K562 (cell line): Measurements from ENCODE around the gene EVC.
A peak's percentile ranks its signal among the peaks of the same experiment; 100 is the strongest.

Experiments used
- CTCF ChIP-seq, 3 experiments: IDR thresholded peaks in 2 of 3; conservative IDR thresholded peaks in 1 of 3; 2 replicates each; pipeline ENCODE4 v1.5.1; 2011 to 2012; ENCODE audit warnings: low read length in 3 of 3, mild to moderate bottlenecking in 3 of 3, control low read depth in 2 of 3, improper control_type of control experiment in 1 of 3, inconsistent platforms in 1 of 3, low read depth in 1 of 3, mixed read lengths in 1 of 3, moderate library complexity in 1 of 3; ENCODE audit not compliant: insufficient read depth in 2 of 3
- DNMT1 ChIP-seq: fragments of 450-650 bp; IDR thresholded peaks from 2 replicates; pipeline ENCODE4 v1.6.1; 2016; ENCODE audit warnings: antibody characterized with exemption, mild to moderate bottlenecking
- ELF1 ChIP-seq: fragments of 200-800 bp; sonication (Bioruptor generic); IDR thresholded peaks from 2 replicates; pipeline ENCODE4 v1.6.1; 2016; ENCODE audit warnings: missing genetic modification characterization, missing compliant biosample characterization
- GABPA ChIP-seq: fragments of 200-800 bp; sonication (Bioruptor generic); conservative IDR thresholded peaks from 2 replicates; pipeline ENCODE4 v1.6.1; 2016; ENCODE audit warnings: low read depth, missing genetic modification characterization, missing compliant biosample characterization
- POLR2A ChIP-seq: fragments of 450-650 bp; conservative IDR thresholded peaks from 2 replicates; pipeline ENCODE4 v1.6.1; 2016
- POLR2AphosphoS5 ChIP-seq: IDR thresholded peaks from 2 replicates; pipeline ENCODE4 v1.6.1; 2011; ENCODE audit warnings: mild to moderate bottlenecking, low read depth, low read length, moderate library complexity; ENCODE audit not compliant: control insufficient read depth, insufficient read depth
- RFX7 ChIP-seq: fragments of 250-450 bp; sonication (Bioruptor Pico); IDR thresholded peaks from 2 replicates; pipeline ENCODE4 v1.5.1; 2021; ENCODE audit warnings: mild to moderate bottlenecking
- SMAD1 ChIP-seq: fragments of 150-350 bp; IDR thresholded peaks from 2 replicates; pipeline ENCODE4 v1.6.1; 2014; ENCODE audit warnings: low read length, low read depth; ENCODE audit not compliant: partially characterized antibody
- SMC3 ChIP-seq: conservative IDR thresholded peaks from 2 replicates; pipeline ENCODE4 v1.6.1; 2011; ENCODE audit warnings: low read depth, low read length, improper control_type of control experiment; ENCODE audit not compliant: insufficient read depth
- SP1 ChIP-seq: sonication (generic); formaldehyde crosslinking; IDR thresholded peaks from 2 replicates; pipeline ENCODE4 v1.8.1; 2022; ENCODE audit warnings: mild to moderate bottlenecking, missing genetic modification reagents
- TARDBP ChIP-seq: fragments of 450-650 bp; IDR thresholded peaks from 2 replicates; pipeline ENCODE4 v1.6.1; 2016

- TF ChIP-seq ELF1 (tag) (no peak), TARDBP (no peak), POLR2AphosphoS5 (no peak), SMAD1 (no peak), RFX7 (CRISPR knock-in tag) (no peak), CTCF (IDR thresholded peaks at IDR 0.05 in 2 of 3, conservative IDR thresholded peaks at IDR 0.05 in 1 of 3; ENCODE audit: insufficient read depth in 2 of 3, low read depth in 1 of 3, low read length in 3 of 3) (peak; percentile 71 to 87 (median 72)), DNMT1 (no peak), SP1 (CRISPR knock-in tag) (no peak), POLR2A (no peak), SMC3 (peak; percentile 58), GABPA (tag) (no peak)
These were observed 110.8 kb downstream of the EVC start for GRCh38 chr4:5821665-5822358.
